C1 segment of cervical spinal cord (tissue), 14 donors: ENCODE data around the gene ATP13A2.
"Not testable (repeated sequence)": the region's sequence is repeated elsewhere in the genome, so short reads cannot be mapped to it uniquely, and the experiment has no call there.

Source experiments
- DNase-seq, 14 donors: peaks; one replicate each; lab custom pipeline; 2025; lab: John Stamatoyannopoulos, UW

The ATP13A2 gene

DNA sequence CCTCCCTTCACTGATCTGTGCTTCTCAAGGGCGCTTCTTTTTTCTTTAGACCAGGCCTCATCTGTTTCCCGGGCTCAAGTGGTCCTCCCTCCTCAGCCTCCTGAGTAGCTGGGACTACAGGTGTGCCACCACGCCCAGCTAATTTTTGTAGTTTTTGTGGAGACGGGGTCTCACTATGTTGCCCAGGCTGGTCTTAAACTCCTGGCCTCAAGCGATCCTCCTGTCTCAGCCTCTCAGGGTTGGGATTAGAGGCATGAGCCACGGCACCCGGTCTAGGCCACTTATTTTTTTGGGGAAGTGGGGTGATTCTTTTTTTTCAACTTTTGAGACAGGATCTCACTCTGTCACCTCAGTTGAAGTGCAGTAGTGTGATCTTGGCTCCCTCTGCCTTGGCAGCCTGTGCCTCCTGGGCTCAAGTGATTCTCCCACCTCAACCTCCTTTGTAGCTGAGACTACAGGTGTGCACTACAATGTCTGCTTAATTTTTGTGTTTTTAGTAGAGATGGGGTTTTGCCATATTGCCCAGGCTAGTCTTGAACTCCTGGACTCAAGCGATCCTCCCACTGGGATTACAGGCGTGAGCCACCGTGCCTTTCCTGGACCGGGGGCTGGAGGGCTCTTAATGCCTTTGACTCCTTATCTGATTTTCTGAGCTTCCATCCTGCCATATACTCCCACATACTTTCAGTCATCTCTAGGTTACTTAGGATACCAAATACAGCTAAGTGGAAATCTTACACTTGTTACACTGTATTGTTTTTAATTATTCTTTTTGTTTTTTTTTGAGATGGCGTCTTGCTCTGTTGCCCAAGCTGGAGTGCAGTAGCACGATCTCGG, 50.2 kb downstream of the ATP13A2 start:
- DNase-seq: no peak

DNA sequence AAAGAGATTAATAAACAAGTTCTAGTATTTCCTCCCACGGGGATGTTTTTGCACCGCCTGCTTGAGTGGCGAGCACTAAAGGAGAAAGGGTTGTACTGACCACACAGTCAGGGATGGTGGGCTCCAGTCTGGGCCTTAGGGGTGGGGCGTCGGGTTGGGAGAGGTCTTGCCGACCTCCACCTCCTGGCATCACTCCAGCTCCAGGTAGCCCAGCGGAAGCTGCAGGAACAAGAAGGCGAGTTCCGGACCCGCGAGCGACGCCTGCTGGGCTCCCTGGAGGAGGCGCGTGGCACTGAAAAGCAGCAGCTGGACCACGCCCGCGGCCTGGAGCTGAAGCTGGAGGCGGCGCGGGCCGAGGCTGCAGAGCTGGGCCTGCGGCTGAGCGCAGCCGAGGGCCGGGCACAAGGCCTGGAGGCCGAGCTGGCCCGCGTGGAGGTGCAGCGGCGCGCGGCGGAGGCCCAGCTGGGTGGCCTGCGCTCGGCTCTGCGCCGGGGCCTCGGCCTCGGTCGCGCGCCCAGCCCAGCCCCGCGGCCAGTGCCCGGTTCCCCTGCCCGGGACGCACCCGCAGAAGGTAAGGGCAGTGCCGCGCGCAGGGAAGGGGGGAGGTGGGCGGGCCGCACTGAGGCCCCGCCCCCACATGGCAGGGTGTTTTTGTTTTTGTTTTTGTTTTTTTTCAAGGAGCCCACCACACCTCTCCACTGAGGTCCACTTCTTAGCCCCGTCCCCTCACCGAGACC, 51.0 kb downstream of the ATP13A2 start:
- peak in 6 of 14 donors; percentile 7 to 56 (median 18) for DNase-seq

DNA sequence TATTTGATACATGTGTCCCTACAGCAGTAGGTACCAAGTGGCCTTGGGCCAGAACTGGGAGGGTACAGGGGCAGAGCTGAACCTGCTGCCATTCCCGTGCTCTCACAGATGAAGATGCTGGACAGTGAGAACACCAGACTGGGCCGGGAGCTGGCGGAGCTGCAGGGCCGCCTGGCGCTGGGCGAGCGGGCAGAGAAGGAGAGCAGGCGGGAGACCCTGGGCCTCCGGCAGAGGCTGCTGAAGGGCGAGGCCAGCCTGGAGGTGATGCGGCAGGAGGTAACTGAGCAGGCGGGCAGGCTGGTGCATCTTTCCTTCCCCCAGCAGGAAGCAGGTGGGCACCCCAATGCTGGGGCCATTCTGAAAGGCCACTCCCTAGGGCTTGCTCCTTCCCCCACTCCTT, 53.3 kb downstream of the ATP13A2 start:
- DNase-seq: no peak

DNA sequence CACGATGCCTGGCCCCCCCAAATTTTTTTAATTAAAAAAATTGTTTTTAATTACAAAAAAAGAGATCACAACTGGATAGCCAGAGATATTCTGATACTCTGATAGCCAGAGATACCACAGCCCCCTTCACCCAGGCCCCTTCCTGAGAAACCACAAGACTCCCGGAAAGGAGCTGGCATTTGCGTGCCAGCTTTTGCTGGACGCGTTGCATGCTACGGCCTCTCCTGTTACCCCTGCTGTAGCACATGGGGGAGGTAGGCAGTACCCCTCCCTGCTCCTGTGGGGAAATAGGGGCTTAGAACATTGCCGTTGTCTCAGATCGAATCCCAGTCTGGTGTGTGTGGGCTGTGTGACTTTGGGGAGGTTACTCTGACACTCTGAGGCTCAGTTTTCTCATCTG, 54.0 kb downstream of the ATP13A2 start:
- no peak for DNase-seq

DNA sequence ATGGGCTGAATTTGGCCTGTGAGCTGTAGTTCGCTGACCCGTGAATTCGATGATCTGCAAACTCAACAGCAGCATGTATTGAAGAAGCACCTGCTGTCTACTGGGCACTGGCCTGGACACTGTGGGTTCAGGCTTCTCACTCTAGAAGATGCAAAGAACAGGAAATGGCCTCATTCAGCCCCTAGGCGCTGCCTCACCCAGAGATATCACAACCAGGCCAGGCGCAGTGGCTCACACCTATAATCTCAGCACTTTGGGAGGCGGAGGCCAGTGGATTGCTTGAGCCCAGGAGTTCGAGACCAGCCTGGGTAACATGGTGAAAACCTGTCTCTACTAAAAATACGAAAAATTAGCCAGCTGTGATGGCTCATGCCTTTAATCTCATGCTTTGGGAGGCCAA, 55.0 kb downstream of the ATP13A2 start:
- DNase-seq: no peak

DNA sequence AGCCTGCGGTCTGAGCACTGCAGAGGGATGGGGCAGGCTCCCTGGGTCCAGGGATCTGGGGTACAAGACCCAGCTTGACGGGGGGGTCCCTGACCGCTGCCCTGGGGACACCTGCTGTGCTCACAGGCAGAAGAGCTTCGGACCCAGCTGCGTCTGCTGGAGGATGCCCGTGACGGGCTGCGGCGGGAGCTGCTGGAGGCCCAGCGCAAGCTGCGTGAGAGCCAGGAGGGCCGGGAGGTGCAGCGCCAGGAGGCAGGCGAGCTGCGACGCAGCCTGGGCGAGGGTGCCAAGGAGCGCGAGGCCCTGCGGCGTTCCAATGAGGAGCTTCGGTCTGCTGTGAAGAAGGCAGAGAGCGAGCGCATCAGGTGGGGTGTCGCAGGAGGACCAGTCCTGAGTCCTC, 56.5 kb downstream of the ATP13A2 start:
- no peak for DNase-seq

DNA sequence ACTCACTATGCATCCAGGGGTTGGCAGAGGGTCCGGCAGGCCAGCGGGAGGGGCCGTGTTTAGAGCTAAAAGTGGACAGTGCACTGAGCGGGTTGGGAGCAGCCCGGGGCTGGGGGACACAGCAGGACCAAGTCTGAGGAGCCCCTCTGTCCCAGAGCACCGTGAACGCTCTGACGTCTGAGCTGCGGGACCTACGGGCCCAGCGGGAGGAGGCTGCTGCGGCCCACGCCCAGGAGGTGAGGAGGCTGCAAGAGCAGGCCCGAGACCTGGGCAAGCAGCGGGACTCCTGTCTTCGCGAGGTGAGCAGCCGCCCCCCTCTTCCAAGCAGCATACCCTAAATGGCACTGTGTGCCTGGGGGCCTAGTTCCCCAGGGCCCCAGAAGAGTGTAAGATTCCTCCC, 57.1 kb downstream of the ATP13A2 start:
- no peak for DNase-seq

DNA sequence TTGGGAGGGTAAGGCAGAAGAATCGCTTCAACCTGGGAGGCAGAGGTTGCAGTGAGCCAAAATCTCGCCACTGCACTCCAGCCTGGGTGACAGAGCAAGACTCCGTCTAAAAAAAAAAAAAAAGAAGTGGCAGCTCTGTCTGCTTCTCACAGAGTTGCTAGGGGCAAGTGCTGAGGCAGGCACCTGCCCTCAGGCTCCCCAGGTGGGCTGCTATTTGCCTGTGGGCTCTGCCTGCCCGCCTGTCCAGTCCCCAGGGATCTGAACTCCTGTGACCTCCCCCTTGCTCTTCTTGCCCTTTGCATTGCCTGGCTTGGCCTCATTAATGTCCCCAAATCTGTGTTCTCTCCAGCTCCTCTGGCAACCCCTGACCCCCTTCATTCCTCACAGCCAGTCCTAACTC, 59.4 kb downstream of the ATP13A2 start:
- not testable (repeated sequence) for DNase-seq

DNA sequence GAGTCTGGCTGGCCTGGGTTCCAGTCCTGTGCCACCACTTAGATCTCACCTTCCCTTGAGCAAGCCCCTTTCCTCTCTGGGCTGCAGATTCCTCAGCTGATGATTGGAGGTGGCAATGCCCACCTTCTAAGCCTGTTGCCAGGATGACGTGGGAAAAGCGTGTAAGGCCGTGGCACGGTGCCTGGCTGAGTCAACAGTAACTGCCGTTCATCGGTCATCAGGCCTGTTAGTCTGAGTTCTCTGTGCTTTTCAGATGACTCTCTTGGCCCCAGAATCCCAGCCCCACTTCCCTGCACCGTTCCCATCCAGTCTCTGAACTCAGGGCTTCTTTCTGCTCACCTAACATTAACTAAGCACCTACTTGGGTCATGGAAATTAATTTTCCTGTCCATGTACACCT, 62.7 kb downstream of the ATP13A2 start:
- not testable (repeated sequence) for DNase-seq

DNA sequence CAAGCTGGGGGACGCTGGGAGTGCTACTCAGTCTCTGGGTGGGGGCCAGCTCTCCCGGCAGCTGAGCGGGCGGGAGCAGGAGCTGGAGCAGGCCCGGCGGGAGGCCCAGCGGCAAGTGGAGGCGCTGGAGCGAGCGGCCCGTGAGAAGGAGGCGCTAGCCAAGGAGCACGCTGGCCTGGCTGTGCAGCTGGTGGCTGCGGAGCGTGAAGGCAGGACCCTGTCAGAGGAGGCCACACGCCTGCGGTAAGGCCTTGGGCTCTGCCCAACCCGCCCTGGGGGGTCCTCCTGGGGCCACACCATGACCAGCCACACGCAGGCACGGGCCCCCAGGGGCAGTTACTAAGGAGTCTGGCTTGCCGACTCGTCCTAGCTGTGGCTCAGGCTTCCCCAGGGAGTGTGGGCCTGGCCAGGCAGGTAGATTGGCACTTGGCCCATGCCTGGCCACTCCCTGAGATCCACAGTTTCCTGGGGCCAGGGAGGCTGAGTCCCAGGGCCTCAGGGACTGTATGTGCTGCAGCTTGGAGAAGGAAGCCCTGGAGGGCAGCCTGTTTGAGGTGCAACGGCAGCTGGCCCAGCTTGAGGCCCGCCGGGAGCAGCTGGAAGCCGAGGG, 63.3 kb downstream of the ATP13A2 start:
- DNase-seq: not testable (repeated sequence)

DNA sequence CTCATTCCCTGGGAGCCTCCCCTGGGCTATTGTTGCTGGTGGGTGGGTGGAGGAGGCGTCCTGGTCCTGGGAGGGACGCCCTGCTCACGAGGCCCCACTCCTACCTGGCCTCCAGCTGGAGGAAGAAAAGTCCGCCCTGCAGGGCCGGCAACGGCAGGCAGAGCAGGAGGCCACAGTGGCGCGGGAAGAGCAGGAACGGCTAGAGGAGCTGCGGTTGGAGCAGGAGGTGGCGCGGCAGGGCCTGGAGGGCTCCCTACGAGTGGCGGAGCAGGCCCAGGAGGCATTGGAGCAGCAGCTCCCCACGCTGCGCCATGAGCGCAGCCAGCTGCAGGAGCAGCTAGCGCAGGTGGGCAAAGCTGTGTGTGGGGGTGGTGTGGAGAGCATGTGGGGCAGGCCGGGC, 65.1 kb downstream of the ATP13A2 start:
- DNase-seq: no peak

DNA sequence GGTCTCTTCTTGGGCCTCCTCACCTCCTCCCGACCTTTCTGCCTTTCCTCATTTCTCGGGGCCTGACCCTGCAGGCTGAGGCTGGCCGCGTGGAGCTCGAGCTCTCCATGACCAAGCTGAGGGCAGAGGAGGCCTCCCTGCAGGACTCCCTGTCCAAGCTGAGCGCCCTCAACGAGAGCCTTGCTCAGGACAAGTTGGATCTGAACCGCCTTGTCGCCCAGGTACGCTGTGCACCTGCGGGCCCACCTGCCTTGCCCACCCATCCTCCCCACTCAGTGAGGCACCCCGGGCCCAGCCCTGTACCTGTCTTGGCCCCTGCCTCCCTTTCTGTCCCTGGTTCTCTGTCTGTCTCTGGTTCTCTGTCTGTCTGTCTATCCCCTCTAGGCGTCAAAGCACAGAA, 65.5 kb downstream of the ATP13A2 start:
- DNase-seq: not testable (repeated sequence)

DNA sequence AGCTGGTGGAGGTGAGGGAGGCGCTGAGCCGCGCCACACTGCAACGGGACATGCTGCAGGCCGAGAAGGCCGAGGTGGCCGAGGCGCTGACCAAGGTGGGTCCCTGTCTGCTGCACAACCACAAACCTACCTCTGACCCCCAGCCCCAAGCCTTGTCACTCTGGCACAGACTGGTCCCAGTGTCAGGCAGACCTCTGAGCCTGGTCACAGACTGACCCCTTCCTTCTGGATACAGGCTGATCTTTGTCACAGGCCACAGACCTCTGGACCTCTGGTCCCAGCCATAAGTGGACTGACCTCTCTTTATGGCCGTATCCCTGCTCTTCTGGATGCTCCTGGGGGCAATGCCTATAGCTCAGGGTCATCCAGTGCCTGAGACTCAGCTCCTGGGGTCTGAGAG, 66.2 kb downstream of the ATP13A2 start:
- not testable (repeated sequence) for DNase-seq

DNA sequence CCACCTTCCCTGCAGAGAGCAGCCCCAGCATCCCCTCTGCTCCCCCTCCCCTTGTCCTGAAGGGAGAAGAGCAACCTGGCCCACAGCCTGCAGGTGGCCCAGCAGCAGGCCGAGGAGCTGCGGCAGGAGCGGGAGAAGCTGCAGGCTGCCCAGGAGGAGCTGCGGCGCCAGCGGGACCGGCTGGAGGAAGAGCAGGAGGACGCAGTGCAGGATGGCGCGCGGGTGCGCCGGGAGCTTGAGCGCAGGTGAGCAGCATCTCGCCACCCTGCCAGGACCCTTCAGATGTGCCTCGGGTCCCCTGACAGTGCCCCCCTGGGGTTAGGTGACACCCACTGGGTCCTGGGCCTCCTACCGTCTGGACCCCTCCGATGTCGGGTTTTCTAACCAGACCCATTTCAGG, 67.7 kb downstream of the ATP13A2 start:
- no peak for DNase-seq

DNA sequence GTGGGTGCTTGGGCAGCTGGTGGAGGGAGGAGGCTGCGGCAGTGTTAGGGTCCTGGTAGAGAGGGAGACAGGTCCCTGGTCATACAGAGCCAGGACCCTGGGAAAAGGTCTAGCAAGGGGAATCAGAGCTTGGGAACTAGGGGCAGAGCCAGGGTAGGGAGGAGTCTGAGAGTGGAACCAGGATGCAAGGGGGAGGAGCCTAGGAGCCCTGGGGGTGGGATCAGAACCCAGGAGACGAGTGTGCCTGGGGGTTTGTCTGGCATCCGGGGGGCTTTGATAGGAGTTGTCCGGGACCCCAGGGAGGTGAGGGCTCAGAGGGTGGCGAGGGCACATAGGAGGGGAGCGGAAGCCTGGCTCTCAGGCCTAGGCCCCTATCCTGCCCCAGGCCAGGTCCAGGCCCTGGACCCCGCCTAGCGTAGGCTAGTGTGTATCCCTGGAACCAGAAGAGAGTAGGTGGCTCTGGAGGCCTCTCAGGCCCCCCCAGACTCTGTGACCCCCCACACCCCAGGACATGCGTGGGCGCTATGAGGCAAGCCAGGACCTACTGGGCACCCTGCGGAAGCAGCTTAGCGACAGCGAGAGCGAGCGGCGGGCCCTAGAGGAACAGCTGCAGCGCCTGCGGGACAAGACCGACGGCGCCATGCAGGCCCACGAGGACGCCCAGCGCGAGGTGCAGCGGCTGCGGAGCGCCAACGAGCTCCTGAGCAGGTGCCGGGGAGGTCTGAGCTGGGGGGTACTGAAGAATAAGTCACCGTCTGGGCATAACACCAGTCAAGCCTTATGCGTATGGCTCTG, 72.1 kb downstream of the ATP13A2 start:
- not testable (repeated sequence) for DNase-seq

DNA sequence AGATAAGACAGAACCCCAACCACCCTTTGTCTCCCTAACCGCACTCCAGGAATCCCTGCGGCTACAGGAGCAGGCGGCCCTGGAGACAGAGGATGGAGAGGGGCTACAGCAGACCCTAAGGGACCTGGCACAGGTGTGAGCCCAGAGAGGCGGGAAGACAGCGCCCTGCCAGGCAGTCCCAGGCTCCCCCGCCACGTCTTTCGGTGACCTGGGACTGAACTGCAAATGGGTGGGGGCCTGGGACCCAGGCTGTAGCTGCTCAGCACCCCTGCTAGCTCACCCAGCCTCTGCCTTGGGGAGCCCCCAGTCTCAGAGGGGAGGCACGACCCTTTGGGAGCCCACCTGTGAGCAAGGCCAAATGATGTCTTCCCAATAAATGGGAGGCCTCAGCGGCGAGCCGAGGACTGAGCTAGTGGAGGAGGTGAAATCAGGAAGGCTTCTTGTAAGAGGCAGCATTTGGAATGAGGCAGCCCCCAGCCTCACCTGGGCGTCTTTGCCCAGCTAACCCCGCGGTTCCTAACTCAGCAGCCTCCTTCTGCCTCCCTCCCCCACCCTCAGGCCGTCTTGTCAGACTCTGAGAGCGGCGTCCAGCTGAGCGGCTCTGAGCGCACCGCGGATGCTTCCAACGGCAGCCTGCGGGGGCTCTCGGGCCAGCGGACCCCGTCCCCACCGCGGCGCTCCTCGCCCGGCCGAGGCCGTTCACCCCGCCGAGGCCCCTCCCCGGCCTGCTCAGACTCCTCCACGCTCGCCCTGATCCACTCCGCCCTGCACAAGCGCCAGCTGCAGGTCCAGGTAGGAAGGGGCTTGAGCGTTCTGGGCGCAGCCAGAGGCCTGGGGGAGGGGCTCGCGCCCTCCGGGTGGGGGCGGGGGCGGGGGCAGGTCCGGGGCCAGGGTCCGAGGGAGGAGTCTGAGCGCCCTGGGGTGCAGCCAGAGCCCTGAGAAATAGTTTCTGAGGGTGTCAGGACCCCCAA, 73.1 kb downstream of the ATP13A2 start:
- DNase-seq: no peak

DNA sequence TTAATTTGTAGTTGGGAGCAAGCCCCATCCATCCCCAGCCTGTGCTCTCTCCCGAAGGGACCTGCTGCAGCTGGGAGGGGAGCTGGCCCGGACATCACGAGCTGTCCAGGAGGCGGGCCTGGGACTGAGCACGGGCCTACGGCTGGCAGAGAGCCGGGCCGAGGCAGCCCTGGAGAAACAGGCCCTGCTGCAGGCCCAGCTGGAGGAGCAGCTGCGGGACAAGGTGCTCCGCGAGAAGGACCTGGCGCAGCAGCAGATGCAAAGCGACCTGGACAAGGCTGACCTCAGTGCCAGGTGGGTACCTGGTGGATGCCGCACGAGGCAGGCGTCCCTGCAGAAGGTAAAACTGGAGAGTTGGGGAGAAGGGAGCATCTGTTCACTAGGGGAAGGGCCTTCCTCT, 75.1 kb downstream of the ATP13A2 start:
- DNase-seq: not testable (repeated sequence)
